ENCODE data around the gene POLA1.

POLA1 gene

DNA sequence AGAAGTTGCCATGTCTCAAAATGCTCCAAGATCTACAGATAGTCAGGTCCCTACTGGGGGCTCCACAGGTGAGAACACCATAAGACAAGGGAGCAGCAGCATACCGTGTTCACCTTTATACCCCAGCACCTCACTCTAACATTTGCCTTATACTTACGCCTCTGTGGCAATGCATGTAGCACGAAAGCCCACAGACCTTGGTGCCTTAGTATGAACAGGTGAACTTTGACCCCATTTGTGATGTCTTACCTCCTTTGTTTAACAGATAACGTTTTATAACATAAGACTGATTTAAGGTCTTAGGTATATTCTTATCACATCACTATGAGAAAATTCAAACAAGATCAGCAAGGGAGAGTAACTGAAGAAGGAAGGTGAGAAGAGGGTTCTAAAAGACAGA, 193.2 kb downstream of the POLA1 start:
- DNase-seq = no peak

DNA sequence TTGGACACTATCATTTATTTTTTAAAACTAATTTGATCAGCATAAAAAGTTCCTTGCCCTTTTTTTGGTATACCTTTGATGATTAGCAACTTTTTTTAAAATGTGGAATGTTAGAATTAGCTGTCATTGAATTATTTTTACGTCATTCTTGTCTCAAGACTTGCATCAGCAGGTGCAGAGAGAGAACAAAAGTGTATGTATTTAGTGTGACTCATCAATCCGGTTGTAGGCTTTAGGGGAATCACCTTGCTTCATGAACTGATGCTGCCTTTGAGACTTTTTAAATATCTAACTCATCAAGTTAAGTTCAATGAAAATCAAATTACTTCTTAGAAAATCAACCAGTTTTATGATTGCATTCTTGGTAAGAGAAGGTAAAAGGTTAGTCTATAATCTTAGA, 197.0 kb downstream of the POLA1 start:
- DNase-seq = no peak

DNA sequence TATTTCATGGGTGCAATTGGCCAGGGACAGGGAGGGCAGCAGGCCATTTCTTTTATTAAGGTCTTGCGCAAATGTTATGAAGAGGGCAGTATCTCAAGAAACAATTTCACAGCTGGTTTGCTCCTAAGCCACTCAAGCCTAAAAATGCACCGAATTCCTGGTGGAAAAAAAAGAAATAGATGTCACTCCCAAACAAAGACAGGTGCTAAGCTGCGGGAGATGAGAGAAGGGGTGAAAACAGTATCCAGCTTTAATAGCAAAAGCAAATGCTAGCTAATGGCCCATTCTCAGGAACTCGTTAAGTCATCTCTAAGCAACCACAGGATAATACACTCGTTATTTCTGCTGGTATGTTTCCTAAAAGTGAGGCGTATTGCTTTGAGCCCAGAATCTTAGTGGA, 205.7 kb downstream of the POLA1 start:
- no peak for DNase-seq

DNA sequence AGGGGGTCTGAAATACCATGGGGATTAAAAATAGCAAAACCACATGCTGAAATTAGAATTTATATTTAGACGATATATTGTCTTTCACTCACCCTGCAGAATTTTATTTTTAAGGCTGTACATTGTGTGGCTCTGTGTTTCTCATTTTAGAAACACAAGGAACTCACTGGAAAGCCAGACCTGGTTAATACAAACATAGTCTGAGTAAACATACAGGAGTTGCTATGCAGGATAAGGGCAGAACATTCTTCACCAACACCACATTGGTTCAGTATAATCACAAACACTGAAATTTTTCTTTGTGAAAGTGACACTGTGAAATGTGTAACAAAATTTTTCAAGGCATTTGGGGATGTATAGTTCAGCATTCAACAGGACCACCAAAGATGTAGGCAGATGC, 206.5 kb downstream of the POLA1 start:
- no peak for DNase-seq

DNA sequence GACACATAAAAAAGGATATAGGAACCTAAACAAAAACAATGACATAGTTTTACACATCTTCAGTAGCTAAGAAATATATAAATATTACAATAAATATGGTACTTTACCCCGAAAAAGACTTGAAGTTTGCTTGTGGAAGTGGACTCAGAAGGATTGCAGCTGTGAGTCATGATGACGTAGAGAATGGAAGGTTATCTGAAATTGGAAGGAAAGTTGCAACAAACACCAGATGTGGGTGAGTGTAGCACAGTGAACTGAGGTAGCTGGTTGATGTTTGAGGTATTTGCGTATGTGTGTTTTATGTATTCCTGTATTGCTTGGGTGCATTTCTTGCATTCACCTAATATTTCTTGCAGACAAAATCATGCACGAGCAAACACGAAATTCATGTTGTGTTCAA, 209.1 kb downstream of the POLA1 start:
- DNase-seq = peak; percentile 55

DNA sequence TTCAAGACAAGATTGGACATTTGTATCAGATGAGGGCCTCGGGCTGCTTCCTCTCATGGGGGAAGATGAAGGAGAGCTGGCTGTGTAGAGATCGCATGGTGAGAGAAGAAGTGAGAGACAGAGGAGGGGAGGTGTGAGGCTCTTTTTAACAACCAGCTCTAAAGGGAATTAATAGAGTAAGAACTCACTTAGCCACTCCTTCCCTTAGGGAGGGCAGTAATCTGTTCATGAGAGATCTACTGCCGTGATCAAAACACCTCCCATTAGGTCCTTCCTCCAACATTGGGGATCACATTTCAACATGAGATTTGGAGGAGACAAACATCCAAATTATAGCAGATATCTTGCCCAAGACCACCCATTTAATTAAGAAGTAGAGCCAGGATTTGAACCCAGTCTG, 225.0 kb downstream of the POLA1 start:
- no peak for DNase-seq

DNA sequence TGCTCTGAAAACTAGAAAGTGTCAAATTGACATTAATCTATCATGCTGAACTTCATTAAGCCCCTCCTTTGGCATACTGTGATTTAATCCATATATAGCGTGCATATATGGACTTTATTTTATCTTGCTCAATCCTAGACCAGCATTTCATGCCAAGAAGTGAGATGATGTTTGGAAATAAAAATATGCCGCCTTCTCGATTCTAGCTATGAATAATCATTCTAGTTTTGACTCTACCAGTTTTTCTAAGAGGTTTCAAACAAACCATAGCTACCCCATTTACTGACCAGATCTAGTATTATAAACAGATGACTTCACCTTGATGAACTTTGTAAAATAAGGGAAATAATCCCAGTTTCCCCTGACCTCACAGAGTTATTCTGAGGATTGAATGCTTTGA, 227.1 kb downstream of the POLA1 start:
- no peak for DNase-seq

DNA sequence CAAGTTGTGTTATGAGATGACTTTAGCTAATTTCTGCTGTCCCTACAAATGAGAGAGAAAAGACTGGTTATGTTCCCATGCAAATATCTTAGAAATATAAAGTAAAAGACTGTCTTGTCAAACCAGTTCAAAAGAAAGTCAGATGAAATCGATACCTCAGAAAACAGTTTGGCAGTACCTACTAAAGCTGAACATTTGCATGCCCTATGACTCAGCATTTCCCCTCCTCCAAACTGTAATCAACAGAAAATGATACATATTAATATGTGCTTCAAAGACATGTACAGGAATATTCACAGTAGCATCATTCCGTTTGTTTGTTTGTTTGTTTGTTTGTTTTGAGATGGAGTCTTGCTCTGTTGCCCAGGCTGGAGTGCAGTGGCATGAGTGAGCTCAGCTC, 231.7 kb downstream of the POLA1 start:
- DNase-seq = no peak

DNA sequence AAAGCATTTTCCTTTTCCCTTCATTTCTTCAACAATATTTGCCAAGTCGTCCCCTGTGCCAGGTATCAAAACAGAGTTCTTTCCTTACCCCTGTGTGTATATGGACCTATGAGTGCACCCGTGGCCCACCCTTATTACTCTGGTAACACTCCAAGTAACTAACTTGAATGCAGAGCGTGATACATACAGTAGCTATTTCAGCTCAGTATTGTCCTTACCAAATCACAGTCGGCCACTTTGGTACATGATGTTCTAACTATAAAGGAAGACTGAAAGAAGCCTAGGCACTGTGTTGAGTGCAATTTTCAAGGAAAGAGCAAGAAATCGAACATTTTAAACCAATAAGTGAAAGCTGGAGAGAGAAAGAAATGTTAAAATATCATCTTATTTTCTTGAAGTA, 233.7 kb downstream of the POLA1 start:
- DNase-seq = no peak

DNA sequence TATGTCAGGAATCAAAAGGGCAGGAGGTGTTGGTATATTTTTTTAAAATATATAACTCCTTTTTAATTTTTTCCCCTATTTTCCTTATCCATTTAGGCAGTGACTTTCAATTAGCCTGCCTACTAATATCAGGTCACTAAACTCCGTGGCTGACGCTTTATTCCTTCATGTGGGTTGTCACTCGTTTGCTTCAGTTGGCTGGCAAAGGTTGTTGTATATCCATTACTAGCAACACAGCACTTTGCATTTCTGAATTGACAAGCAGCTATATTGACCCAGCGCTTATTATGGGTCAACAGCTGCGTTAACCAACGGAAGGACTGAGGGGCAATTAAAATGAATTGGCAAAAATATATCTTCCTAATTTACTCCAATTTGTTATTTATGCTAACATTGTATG, 234.4 kb downstream of the POLA1 start:
- no peak for DNase-seq

DNA sequence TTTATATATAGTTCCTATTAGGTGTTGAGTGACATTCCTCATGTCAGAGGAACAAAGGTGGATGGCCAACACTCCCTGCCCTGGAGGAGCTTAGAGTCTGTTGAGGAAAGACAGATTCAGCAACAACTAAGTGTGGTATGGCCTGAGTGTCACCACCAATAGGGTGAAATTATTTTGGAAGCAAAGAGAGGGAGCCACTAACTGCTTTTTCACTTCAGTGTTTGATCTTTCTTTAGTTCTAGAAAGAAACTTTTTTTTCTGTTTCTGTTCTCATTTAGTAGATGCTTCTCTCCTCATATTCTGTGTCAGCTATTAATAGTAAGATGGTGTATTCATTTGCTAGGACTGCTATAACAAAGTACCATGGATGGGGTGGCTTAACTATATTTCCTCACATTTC, 240.6 kb downstream of the POLA1 start:
- no peak for DNase-seq

DNA sequence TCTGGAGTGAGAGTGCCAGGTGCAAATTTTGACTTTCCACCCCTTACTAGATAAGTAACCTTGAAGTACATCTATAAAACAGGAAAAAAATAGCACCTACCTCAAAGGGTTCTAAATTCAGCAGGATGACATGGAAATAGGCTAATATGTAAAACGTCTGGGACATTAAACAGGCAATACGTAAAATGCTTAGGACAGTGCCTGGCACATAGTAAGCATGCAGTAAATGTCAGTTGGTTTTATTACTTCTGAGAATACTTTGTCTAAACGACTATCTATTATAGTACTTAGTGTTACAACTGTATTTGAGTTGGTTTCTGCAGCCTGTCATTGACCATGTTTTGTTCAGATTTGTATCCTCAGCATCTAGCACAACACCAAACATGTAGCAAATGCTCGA, 251.3 kb downstream of the POLA1 start:
- DNase-seq = no peak

DNA sequence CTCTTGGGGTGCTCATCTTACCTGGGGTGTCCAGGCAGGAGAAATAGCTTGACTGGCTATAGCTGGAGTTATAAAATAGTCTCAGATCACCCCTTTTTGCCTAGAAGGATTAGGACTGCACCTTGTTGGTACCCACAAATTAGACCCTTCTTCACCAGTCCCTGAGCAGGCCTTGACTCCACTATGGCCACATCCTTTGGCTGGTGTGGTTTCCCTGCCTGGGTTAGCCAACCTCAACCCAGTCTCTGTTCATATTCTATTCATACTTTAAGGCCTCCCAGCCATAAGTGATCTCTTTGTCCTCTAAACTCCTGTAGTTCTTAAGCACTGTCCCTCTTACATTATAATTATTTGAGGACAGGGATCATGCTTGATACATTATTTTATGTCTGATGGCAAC, 252.7 kb downstream of the POLA1 start:
- DNase-seq = no peak

DNA sequence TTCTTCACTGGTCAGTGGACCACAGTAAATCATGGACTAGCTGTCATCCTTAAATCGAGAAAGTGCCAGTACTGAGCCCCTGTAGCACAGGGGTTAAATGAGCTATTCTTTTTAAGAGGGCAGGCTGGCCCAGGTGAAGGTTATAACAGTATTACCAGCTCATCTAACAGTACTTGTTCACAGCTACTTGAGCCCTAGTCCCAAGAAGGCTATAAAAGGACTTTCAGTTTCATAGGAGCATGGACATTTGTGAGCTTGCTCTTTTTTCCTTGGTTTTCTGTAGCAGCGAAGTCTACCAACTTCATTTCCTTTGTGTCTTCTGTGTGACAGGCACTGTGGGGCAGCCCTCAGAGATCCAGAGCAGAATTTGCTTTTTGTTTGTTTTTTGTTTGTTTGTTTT, 261.0 kb downstream of the POLA1 start:
- DNase-seq = no peak

DNA sequence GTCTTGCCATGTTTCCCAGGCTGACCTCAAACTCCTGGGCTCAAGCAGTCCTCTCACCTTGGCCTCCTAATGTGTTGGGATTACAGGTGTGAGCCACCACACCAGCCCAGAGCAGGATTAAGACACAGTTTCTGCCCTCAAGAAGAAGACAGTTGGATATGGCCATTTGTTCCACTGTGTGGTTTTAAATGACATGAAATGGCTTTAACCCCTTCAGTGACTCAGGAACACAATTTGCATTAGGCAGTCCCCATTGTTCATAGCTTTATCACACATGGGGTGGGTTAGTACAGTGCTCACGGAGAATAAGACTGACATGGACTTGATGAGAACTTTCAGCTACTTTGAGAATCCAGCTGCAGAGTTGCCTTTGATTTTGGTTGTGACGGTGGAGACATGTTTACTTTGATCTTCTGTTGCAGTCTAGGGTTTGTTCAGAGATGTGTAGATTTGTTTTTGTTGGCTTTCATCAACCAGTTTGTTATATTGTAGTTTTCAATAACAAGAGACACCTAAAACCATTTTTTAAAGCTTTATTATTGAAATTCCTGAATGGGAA, 261.7 kb downstream of the POLA1 start:
- no peak for DNase-seq

DNA sequence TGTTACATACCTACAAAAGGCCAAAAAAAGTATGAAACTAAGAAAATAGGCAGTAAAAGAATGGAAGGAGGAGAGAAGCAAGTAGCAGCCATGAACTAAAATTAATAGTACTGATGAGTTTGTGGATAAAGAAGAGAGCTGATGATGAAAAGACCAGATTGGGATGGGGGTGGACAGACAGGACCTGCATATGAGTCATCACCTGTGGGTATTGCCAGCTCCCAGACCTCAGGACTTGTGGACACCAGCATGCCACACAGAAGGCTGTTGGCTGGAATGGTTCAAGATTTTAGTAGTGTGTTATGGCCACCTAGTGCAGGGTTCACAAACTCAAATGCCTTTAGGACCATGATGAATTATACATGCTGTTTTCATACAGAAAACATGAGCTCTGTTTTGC, 263.1 kb downstream of the POLA1 start:
- DNase-seq = peak; percentile 8

DNA sequence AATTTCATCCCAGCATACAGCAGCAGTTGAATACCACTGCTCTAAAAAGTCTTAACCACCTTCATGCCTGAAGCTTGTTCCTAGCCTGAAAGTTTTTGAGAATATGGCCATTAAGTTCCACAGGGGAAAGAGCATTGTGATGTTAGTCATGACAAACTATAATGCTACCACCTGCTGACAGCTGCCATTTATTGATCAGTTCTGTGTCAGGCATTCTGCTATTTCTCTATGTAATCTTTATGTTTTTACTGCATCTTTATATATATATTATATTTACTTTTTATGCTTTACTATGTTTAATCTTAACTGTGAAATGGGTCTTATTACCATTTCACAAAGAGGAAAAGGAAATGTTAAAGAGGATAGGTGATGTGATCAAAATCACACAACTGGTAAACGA, 268.1 kb downstream of the POLA1 start:
- no peak for DNase-seq

DNA sequence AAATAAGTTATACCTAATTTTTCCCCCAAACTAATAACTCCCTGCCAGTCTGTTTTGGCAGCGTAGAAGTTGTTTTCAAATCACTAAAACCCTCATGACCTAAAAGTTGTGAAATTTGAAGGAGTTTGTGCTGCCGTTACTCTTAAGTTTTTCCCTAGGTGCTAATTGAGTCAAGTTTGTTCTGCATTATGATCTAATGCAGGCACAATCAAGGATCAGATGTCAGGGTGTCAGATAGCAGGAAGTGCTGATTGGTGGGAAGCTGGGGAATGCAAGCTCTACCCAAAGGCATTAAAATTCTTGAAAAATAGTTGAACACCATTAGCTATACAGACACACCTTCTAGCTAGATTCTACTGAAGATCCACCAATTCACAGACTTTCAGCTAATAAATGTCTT, 270.1 kb downstream of the POLA1 start:
- peak; percentile 10 for DNase-seq

DNA sequence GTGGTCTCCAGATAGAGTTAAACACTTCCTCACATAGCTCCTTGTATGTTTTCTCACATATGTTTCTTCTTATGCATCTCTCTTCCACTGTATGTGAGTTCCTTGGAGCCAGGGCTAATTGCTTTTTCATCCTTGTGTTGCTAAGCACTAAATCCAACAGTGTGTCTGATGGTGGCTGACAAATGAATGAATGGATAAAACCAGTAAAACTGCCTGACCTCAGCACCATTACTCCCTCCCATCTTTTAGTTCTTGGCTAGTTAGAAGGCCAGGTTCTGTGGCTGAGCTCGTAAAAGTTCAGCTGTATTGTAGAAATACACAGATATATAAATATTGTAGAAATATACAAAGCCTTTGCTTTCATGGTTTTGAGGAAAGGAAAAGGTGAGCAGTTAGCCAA, 271.7 kb downstream of the POLA1 start:
- DNase-seq = no peak

DNA sequence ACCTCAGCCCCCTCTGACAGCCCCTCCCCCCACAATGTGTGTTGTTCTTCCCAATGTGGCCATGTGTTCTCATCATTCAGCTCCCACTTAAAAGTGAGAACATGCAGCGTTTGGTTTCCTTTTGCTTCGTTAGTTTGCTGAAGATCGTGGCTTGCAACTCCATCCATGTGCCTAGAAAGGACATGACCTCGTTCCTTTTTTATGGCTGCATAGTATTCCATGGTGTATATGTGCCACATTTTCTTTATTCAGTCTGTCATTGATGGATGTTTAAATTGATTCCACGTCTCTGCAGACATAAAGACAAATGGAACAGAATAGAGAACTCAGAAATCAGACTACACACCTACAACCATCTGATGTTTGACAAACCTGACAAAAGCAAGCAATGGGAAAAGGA, 276.1 kb downstream of the POLA1 start:
- DNase-seq = no peak

DNA sequence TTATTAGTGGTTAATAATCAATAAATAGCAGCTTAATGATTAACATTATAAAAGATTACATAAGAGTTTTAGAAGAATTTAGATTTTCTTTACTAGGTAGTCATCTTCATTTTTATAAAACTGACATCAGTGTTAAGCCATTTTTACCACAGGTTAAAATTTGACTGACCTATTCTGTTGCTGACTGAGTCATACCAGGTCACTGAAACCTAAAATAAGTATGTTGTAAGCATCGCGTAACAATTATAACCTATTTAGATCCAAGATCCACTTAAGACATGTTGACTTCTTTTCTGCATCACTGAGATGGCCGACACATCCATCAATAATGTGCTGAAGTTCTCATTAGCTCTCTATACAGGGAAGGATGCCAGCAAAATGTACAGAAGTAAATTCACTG, 285.4 kb downstream of the POLA1 start:
- no peak for DNase-seq

DNA sequence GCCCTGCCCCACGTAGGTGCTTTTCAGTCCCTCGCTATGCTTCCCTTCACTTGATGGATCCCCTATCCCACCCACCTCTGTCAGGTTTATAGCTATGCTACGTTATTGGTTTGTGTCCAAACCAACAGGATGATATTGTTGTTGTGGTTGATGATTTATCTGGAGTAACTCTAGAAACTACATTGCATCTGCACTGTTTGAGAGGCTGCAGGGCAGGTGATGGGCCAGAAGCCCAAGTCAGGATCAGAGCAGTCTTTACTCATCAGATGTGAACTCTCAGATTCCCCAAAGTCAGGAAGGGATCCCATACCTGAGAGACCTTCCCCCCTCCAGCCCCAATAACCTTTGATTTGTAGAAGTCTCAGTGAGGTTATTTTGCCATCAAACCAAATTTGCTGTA, 287.3 kb downstream of the POLA1 start:
- no peak for DNase-seq

DNA sequence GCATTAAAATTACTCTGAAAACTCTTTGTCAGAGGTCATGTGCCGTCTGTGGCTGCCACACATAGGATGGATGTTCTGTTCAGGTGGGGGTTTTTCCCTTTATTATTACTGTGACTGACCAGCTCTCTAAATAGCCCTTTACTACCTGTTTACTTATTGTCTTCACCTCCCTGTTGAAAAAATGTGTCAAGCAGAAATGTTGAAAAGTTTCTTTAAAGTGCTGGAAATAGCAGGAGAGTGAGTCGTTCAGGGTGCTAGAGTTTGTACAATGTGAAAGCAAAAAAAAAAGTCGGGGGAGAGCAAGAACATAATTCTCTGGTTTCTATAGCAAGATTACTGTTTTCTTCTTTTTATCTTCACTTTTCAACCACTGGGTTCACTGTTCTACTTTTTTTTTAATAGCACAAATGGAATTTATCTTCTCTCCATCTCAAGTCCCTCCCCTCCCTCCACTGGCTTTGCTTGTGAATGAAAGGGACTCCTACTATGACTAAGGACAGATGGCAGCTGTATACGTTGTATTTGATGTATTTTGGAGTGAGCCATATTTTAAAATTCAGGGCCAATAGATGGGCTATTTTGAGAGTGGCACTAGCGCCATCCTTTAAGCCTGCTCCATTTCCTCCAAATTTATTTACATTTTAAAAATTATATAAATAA, 288.7 kb downstream of the POLA1 start:
- peak; percentile 34 for DNase-seq

DNA sequence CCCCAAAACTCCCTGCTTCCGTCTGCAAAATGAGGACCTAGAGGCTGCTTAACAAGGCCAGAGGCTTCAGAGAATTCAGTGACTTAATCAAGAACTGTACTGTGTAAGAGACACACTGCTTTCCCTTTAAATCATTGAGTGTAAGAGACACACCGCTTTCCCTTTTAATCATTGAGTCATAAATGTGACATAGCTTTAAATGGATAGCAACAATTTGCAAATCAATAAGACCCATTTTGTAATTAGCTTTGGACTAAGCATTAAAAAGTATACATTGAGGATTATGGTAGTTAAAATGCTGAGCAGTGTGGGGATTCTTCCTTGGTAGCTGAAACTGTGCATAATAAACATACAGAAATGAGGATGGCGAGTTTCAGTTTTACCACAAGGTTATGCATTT, 290.2 kb downstream of the POLA1 start:
- no peak for DNase-seq

DNA sequence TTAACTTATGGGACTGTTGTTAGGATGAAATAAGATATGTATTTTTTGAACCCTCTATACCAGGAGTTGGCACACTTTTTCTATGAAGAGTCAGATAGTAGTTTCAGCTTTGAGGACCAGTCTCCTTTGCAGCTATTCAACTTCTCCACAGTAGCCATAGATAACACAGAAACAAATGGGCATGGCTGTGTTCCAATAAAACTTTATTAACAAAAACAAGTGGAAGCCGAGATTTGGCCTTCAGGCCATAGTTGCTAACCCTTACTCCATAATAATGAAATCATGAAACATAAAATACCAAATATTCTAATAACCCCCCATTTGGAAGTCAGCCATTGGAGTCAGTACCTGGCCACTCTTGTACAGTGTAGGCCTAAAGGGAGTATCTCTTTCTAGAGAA, 291.4 kb downstream of the POLA1 start:
- no peak for DNase-seq

DNA sequence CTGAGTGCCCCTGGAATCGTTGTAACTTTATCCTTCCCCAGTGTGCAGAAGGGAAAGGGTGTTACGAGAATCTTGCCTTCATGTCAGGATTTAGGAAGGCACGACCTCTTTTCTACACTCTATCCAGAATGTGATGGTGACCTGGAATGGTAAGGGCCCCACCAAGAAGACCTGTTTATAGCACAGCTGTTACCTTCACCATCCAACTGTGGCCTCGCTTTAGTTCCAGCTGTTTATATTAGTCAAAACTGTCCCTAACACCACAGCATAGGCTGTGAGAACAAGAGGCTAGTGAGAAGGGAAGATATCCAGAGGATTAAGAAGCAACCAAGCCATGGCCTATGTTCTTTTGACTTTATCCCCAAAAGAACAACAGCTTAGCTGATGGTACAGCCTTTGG, 294.0 kb downstream of the POLA1 start:
- DNase-seq = no peak

All from fibroblast of upper back skin (primary cell).